Smooth muscle cell of the brain vasculature (primary cell): ENCODE results near the gene TMEM270.

Source experiments
- DNase-seq: peaks from one replicate; pipeline ENCODE4 v3.0.0-alpha.2; 2012; ENCODE audit warnings: low read depth, low spot score

Gene TMEM270

GRCh38 chr7:73887762-73888161, 26.8 kb downstream of the TMEM270 start:
- DNase-seq, result no peak

DNA sequence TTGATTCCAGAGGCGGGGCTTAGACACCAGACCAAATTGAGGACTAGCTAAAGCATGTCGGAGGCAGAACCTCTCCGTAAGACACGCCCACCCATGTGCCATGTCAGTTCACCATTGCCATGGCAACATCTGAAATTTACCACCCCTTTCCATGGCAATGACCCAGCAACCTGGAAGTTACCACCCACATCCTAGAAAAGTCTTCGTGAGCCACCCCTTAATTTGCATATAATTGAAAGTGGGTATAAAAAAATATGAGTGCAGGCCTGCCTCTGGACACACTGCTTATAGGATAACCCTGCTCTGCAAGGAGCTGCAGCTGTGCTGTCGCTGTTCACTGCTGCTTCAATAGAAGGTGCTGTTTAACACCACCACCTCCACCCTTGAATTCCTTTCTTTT, 28.0 kb downstream of the TMEM270 start:
- DNase-seq, result no peak

GRCh38 chr7:73890555-73891147, 29.7 kb downstream of the TMEM270 start:
- no peak for DNase-seq

DNA sequence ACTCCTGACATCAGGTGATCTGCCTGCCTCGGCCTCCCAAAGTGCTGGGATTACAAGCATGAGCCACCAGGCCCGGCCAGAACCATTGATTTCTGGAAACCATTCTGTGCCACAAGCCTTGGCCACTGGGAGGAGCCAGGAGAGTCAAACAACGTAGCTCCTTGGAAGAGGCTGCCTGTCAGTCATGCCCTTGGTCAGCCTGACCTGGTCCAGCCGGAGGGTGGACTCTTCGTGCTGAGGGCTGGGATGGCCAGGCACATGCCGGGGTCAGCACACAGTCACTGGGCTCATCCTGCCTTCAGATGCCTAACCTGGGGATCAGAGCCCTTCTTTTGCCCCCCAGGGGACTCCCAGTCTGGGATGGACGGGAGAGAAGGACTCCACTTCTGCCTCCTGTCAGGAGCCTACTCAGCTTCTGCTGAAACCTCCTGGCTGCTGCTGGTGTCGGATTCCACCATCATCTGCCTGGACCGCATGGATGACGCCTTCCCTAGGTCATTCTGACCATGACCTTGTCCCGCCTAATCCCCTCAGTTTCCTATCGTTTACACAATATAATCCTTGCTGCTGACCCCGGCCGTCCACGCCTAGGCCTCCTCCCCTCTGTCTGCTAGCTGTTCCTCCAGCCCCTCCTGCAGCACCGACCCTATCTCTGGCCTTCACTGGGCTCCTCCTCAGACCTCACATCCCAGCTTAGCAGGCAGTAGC, 30.4 kb downstream of the TMEM270 start:
- DNase-seq, result no peak

DNA sequence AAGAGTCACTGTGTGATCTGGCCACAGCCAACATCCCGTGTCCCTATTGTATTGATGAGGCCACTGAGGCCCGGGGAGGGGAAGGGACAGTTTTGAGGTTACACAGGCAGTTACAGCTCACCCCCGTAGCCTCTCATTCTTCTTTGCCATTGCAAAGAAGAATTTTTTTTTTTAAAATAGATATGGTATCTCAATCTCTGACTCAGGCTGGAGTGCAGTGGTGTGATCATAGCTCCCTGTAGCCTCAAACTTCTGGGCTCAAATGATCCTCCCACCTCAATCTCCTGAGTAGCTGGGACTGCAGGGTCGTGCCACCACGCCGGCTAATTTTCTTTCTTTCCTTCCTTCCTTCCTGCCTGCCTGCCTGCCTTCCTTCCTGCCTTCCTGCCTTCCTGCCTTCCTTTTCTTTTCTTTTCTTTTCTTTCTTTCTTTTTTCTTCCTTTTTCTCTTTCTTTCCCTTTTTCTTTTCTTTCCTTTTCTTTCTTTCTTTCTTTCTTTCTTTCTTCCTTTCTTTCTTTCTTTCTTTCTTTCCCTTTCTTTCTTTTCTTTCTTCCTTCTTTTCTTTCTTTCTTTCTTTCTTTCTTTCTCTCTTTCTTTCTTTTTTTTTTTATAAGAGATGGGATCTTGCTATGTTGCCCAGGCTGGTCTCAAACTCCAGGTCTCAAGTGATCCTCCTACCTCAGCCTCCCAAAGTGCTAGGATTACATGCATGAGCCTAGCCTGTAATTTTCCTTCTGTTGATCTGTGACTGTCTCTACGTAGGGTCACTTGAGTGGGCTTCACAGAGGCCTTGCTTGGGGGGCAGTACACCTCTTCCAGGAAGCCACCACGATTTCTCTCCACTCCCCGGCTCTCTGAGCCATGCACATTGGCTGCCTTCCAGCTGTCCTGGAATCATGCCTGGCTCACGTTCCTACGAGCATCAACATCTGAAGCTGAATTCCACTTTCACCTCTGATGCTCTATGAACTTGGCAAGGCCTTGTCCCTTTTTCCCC, 31.3 kb downstream of the TMEM270 start:
- no peak for DNase-seq

GRCh38 chr7:73893342-73894101, 32.6 kb downstream of the TMEM270 start:
- DNase-seq, result no peak

- no peak for DNase-seq
These were observed 33.2 kb downstream of the TMEM270 start for GRCh38 chr7:73894166-73894565.

- peak; percentile 58 for DNase-seq
These were observed 34.0 kb downstream of the TMEM270 start for GRCh38 chr7:73894733-73895551.

DNA sequence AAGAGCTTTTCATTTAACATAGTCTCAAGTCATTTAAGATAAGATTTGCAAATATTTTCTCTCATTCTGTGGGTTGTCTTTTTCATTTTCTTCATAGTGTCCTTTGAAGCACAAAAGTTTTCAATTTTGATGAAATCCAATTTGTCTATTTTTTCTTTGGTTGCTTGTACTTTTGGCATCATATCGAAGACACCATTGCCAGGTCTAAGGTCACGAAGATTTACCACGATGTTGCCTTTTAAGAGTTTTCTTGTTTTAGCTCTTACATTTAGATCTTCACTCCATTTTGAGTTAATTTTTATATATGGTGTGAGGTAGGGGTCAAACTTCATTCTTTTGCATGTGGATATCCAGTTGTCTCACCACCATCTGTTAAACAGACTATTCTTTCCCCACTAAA, 34.7 kb downstream of the TMEM270 start:
- DNase-seq, result no peak

DNA sequence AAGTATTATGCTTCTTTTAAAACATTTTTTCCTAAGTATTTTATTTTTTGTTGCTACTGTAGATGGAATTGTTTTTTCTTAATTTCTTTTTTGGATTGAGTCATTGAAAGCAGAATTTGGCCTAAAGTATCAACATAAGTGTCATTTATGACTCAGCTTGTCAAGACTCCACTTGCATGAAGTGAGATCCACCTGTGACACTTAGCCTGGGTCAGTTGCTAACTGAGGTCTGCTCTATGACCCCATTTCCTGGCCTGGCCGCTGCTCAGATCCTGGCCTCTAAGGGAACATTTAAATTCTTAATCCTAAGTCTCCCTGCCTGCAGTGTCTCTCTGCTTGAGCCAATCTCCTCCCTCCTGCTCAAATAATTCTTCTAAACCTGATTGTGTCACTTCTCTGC, 35.5 kb downstream of the TMEM270 start:
- no peak for DNase-seq

DNA sequence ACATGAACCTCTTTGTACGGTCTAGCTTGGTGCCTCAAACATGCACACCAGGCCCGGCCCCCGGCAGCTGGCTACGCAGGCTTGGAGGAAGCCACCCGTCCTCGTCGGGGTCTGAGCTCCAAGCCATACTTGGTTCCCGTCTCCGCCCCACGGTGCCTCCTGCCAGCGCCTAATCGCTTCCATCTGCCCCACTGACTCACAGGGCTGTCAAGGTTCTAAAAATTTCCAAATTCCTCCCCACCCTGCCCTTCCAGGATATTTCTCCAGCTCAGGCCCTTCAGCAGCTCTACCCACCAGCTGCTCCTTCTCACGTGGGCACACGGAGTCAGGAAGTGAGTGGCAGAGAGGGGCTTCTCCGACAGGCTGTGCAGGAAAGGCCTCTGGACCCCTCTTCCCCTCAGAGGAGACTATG, 38.8 kb downstream of the TMEM270 start:
- no peak for DNase-seq

DNA sequence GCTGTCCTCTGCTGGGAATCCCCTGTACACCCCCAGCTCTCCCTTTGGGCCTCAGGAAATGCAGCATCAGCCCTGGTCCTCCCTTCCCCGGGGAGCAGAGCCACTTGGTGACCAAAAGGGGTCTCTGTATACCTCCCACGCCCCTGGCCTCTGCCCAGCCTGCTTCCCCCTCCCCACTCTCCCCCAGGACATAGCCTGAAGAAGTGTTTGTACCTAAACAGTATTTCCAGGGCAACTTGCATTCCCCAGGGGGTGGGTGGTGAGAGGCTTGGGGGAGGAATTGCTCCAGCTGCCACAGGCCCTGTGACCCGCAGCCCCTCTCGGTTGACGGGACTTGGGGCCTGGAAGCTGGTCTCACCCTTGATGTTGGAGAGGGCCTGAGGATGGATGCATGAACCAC, 39.3 kb downstream of the TMEM270 start:
- no peak for DNase-seq

GRCh38 chr7:73901231-73901822, 40.4 kb downstream of the TMEM270 start:
- no peak for DNase-seq

GRCh38 chr7:73901823-73902597, 41.1 kb downstream of the TMEM270 start:
- no peak for DNase-seq

DNA sequence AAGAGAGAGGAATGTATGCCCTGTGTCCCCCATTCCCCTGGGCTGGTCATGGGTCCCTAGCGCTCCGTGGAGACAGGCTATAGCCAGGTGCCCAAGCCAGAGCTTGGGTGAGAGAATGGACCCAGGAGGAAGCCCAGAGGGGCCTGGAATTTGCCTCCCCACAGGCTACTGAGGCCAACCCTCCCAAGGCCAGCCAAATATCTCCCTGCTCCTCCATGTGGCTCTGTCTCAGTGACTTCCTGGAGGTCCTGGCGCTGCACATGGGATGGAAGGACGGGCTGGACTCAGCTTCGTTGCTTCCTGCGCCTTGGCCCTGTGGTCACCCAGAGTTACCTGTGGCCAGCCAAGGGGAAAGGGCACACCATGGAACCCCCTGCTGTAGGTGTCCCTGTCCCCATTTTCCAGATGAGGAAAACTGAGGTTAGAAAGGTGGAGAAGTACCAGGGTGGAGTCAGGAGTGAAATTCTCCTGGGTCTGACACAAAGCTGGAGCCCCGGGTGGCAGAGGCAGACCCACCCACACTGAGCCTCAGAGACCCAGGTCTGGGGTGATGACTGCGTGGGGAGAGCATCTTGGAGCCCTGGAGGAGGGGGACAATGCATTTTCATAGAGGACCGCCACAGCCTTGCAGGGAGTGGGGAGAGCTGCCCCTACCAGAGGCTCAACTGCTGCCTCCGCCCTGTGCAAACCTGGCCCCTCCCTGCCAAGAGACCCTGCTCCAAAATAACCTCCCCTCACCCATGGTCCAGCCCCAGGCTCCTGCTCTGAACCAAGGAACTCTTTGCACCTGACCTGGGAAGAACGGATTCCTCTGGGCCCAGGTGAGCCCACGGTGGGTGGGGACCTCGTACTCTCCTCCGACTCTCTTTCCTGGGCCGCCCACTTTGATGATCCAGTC, 42.6 kb downstream of the TMEM270 start:
- DNase-seq, result no peak

- no peak for DNase-seq
These were observed 43.5 kb downstream of the TMEM270 start for GRCh38 chr7:73904219-73905137.

DNA sequence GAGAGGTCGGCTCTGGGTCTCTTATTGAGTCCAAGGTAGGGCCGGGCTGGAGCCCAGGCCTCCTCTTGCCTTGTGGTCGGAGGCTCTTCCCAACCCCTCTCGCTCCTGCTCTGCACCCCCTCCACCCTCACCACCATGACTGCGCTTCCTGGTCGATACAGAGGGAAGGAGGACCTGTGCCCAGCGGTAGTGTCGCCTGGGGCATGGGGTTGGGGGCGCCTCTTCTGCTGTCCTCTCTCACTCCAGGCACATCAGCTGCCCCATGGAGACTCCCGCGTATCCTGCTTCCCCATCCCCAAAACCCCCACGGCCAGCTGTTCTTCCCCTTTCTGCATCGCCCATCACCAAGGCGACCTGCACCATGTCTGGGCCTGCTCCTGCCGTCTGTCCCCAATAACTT, 44.4 kb downstream of the TMEM270 start:
- DNase-seq, result no peak
